OCI-LY1 (cell line): ENCODE data around the gene R3HDM1.

Source experiments
- H2AFZ ChIP-seq: fragments of 200-600 bp; sonication (generic), shearing (Covaris generic); 2 replicates; pipeline ENCODE4 v1.6.0; 2014; ENCODE audit warnings: antibody characterized with exemption, mild to moderate bottlenecking, low read length
- H3F3A ChIP-seq: fragments of 200-600 bp; sonication (generic), shearing (Covaris generic); 2 replicates; pipeline ENCODE4 v1.6.0; 2014; ENCODE audit warnings: mild to moderate bottlenecking, antibody characterized with exemption, low read length, moderate library complexity; ENCODE audit not compliant: insufficient read depth
- H3K27ac ChIP-seq: fragments of 200-600 bp; sonication (generic); 2 replicates; pipeline ENCODE4 v1.5.1; 2014; ENCODE audit warnings: low read length, mixed run types, mild to moderate bottlenecking, low read depth; ENCODE audit not compliant: poor library complexity, severe bottlenecking
- H3K27me3 ChIP-seq: fragments of 200-600 bp; sonication (generic); 2 replicates; pipeline ENCODE4 v1.6.0; 2014; ENCODE audit warnings: antibody characterized with exemption, mild to moderate bottlenecking, low read length, moderate library complexity; ENCODE audit not compliant: insufficient read depth
- H3K36me3 ChIP-seq: fragments of 200-600 bp; sonication (generic); 2 replicates; pipeline ENCODE4 v1.6.1; 2014; ENCODE audit warnings: mild to moderate bottlenecking, antibody characterized with exemption, low read length, moderate library complexity, mixed read lengths; ENCODE audit not compliant: insufficient read depth
- H3K4me1 ChIP-seq: fragments of 200-600 bp; sonication (generic); 2 replicates; pipeline ENCODE4 v1.5.1; 2014; ENCODE audit warnings: mild to moderate bottlenecking, low read length, moderate library complexity; ENCODE audit not compliant: insufficient read depth, severe bottlenecking
- H3K4me2 ChIP-seq: fragments of 200-600 bp; sonication (generic), shearing (Covaris generic); 2 replicates; pipeline ENCODE4 v1.6.1; 2014; ENCODE audit warnings: low read length
- H3K4me3 ChIP-seq: fragments of 200-600 bp; sonication (generic); 2 replicates; pipeline ENCODE4 v1.5.1; 2014; ENCODE audit warnings: low read length, low read depth, mild to moderate bottlenecking, mixed read lengths; ENCODE audit not compliant: poor library complexity, severe bottlenecking
- H3K79me2 ChIP-seq: fragments of 200-600 bp; shearing (Covaris generic); 2 replicates; pipeline ENCODE4 v1.6.1; 2016; ENCODE audit warnings: mixed run types, low read length, mixed read lengths; ENCODE audit not compliant: insufficient read depth
- H3K9ac ChIP-seq: fragments of 200-600 bp; sonication (generic), shearing (Covaris generic); 2 replicates; pipeline ENCODE4 v1.6.1; 2014; ENCODE audit warnings: mild to moderate bottlenecking, low read length, mixed read lengths
- H3K9me2 ChIP-seq: fragments of 200-600 bp; sonication (generic), shearing (Covaris generic); 2 replicates; pipeline ENCODE4 v1.6.1; 2014; ENCODE audit warnings: low read depth, mild to moderate bottlenecking, low read length, mixed read lengths
- H3K9me3 ChIP-seq: fragments of 200-600 bp; shearing (Covaris generic); 2 replicates; pipeline ENCODE4 v1.6.1; 2014; ENCODE audit warnings: low read length, mixed read lengths
- H4K20me1 ChIP-seq: fragments of 200-600 bp; sonication (generic), shearing (Covaris generic); 2 replicates; pipeline ENCODE4 v1.6.0; 2016; ENCODE audit warnings: mild to moderate bottlenecking, low read length; ENCODE audit not compliant: insufficient read depth
- EZH2 ChIP-seq: fragments of 200-600 bp; sonication (generic), shearing (Covaris generic); IDR thresholded peaks from 2 replicates; pipeline ENCODE4 v1.8.0; 2017; ENCODE audit warnings: borderline replicate concordance, mixed run types, mild to moderate bottlenecking, antibody characterized with exemption, low read length, moderate library complexity, mixed read lengths
- TF ChIP-seq, protein P1 (sequence below): fragments of 200-600 bp; sonication (generic), shearing (Covaris generic); IDR thresholded peaks from 2 replicates; pipeline ENCODE4 v1.5.1; 2017; ENCODE audit warnings: mild to moderate bottlenecking, antibody characterized with exemption, low read length, moderate library complexity, mixed read lengths

The R3HDM1 gene

DNA sequence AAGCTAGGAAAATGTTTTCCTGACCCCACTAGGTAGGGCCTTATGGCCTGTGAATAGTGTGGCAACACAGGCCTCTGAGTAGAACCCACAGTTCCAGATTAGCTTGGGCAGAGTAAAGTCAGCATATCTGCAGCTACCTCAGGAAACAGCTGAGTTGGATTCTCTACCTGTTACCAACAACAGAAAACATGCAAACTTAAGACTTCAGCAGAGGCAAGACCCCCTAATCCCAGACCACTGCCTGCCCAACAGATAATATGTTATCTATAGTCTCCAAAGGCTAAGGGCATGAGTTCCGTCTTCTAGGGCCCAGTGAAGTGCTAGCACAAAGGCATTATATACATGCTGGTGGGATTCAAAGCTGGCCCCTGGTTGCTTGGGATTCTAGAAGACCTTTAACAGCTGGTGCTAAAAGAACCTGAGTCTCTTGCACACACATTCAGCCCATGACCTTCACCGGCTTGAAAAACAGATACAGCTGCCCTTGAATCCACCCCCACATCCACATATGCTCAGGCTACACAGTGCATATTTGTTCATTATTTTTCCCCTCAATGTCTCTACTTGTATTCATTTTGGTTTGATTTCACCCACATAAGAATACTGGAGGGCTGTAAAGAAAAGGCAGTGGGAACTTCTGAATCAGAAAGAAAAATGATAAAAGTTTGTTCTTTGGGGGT, 196.9 kb downstream of the R3HDM1 start:
- Histone ChIP-seq H3K4me1 (no peaks in the 10 kb centered on the region), H3K36me3 (peaks cover 25% of the 10 kb centered on the region; the same call in 1 of the 2 replicates), H3K4me3 (no peak overlapping the region), H3K27me3 (no peaks in the 10 kb centered on the region), H3K9ac (no peak overlapping the region), H4K20me1 (no peaks in the 10 kb centered on the region), H3F3A (no peaks in the 10 kb centered on the region), H3K4me2 (no peak overlapping the region), H3K79me2 (no peaks in the 10 kb centered on the region), H3K9me3 (no peaks in the 10 kb centered on the region), H3K9me2 (no peaks in the 10 kb centered on the region), H3K27ac (no peak overlapping the region), H2AFZ (no peak overlapping the region)
- no peak for TF ChIP-seq EZH2

DNA sequence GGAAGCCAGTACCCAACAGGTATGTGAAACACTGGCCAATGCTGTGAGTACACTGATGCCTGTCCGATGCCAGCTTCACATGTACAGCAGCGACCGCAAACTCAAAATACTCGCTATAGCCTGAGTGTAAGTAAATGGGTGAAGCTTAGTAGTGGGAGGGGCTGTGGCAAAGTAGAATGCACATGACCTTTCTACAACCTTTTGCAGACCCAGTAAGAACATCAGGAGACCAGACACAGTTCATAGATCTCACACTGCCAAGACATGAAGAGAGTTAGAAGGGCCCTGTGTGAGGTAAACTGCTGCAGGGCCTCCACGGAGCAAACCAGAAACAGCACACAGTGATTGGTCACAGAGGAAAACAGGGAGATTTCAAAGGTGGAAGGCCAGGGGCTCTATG, 201.3 kb downstream of the R3HDM1 start:
- no peak overlapping the region for H3K9ac ChIP-seq
- H3K9me3 ChIP-seq, result no peaks in the 10 kb centered on the region
- H3F3A ChIP-seq, result no peaks in the 10 kb centered on the region
- H3K4me3 ChIP-seq, result no peak overlapping the region
- TF ChIP-seq, protein P1, sequence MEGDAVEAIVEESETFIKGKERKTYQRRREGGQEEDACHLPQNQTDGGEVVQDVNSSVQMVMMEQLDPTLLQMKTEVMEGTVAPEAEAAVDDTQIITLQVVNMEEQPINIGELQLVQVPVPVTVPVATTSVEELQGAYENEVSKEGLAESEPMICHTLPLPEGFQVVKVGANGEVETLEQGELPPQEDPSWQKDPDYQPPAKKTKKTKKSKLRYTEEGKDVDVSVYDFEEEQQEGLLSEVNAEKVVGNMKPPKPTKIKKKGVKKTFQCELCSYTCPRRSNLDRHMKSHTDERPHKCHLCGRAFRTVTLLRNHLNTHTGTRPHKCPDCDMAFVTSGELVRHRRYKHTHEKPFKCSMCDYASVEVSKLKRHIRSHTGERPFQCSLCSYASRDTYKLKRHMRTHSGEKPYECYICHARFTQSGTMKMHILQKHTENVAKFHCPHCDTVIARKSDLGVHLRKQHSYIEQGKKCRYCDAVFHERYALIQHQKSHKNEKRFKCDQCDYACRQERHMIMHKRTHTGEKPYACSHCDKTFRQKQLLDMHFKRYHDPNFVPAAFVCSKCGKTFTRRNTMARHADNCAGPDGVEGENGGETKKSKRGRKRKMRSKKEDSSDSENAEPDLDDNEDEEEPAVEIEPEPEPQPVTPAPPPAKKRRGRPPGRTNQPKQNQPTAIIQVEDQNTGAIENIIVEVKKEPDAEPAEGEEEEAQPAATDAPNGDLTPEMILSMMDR, result no peak
- no peak for TF ChIP-seq EZH2
- no peaks in the 10 kb centered on the region for H3K27me3 ChIP-seq
- H3K36me3 ChIP-seq, result no peaks in the 10 kb centered on the region
- H3K79me2 ChIP-seq, result no peaks in the 10 kb centered on the region
- H3K9me2 ChIP-seq, result no peaks in the 10 kb centered on the region
- no peak overlapping the region for H2AFZ ChIP-seq
- H3K27ac ChIP-seq, result no peak overlapping the region
- H3K4me2 ChIP-seq, result no peak overlapping the region
- H3K4me1 ChIP-seq, result no peaks in the 10 kb centered on the region
- no peaks in the 10 kb centered on the region for H4K20me1 ChIP-seq

DNA sequence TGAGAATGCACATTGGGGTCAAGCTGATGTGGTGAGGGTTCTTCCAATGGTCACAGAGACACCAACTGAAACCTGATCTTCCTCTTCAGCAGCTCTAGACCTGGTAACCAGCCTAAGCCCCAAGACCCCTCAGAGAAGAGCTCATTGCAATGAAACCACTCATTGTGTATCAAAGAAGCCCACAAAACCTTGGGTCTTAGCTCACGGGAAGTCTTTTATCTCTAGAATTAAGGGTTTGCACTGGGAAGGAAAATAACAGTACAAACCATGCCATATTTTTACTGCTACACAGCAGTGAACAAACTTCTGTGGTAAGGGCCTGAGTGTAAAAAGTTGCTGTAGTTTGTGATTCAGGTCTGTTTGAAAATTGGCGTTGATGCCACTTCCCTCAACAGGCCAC, 201.8 kb downstream of the R3HDM1 start:
- no peak overlapping the region for H3K9ac ChIP-seq
- no peaks in the 10 kb centered on the region for H3K9me3 ChIP-seq
- H2AFZ ChIP-seq, result no peak overlapping the region
- no peak overlapping the region for H3K4me2 ChIP-seq
- H3K79me2 ChIP-seq, result no peaks in the 10 kb centered on the region
- H3K4me1 ChIP-seq, result no peaks in the 10 kb centered on the region
- no peaks in the 10 kb centered on the region for H4K20me1 ChIP-seq
- no peaks in the 10 kb centered on the region for H3K36me3 ChIP-seq
- no peaks in the 10 kb centered on the region for H3K27me3 ChIP-seq
- H3K9me2 ChIP-seq, result no peaks in the 10 kb centered on the region
- no peak overlapping the region for H3K4me3 ChIP-seq
- no peak overlapping the region for H3K27ac ChIP-seq
- H3F3A ChIP-seq, result no peaks in the 10 kb centered on the region
- no peak for TF ChIP-seq EZH2
- TF ChIP-seq, protein P1, result no peak

DNA sequence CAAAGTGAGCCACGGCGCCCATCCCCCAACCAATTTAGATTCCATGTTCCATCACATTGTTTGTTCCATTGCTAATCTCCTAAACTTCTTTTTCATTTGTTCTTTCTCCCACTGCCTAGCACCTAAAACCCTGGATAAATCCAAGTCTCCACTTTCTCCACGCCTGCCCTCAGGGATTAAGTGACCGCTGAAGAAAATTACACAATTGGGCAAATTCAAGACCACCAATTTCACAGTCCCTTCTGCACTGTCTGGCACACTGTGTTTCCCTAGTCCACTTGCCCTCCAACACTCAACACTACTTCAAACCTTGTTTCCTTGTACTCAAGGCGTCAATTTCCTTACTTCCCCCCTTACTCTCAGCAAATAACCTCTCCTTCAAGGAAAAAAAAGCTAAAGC, 205.3 kb downstream of the R3HDM1 start:
- H3K79me2 ChIP-seq, result no peaks in the 10 kb centered on the region
- H3K27me3 ChIP-seq, result no peaks in the 10 kb centered on the region

More for the DNA sequence above, 205.3 kb downstream of the R3HDM1 start:
- Histone ChIP-seq H3K27ac (no peak overlapping the region), H3K36me3 (no peaks in the 10 kb centered on the region), H3K9me3 (no peaks in the 10 kb centered on the region), H4K20me1 (no peaks in the 10 kb centered on the region), H3F3A (no peaks in the 10 kb centered on the region), H3K4me1 (no peaks in the 10 kb centered on the region), H3K9me2 (no peaks in the 10 kb centered on the region), H3K9ac (no peak overlapping the region), H3K4me3 (no peak overlapping the region), H2AFZ (no peak overlapping the region), H3K4me2 (no peak overlapping the region)
- no peak for TF ChIP-seq EZH2
- TF ChIP-seq, protein P1, result no peak
